GM19397 (cell line): ENCODE results near the gene RASL11A.

Source experiments
- ATAC-seq: cut with Tn5 transposase; IDR thresholded peaks from one replicate; pipeline ENCODE4 v1.9.1; 2021; ENCODE audit warnings: mild to moderate bottlenecking, moderate library complexity; ENCODE audit not compliant: unreplicated experiment

RASL11A gene, protein sequence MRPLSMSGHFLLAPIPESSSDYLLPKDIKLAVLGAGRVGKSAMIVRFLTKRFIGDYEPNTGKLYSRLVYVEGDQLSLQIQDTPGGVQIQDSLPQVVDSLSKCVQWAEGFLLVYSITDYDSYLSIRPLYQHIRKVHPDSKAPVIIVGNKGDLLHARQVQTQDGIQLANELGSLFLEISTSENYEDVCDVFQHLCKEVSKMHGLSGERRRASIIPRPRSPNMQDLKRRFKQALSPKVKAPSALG

DNA sequence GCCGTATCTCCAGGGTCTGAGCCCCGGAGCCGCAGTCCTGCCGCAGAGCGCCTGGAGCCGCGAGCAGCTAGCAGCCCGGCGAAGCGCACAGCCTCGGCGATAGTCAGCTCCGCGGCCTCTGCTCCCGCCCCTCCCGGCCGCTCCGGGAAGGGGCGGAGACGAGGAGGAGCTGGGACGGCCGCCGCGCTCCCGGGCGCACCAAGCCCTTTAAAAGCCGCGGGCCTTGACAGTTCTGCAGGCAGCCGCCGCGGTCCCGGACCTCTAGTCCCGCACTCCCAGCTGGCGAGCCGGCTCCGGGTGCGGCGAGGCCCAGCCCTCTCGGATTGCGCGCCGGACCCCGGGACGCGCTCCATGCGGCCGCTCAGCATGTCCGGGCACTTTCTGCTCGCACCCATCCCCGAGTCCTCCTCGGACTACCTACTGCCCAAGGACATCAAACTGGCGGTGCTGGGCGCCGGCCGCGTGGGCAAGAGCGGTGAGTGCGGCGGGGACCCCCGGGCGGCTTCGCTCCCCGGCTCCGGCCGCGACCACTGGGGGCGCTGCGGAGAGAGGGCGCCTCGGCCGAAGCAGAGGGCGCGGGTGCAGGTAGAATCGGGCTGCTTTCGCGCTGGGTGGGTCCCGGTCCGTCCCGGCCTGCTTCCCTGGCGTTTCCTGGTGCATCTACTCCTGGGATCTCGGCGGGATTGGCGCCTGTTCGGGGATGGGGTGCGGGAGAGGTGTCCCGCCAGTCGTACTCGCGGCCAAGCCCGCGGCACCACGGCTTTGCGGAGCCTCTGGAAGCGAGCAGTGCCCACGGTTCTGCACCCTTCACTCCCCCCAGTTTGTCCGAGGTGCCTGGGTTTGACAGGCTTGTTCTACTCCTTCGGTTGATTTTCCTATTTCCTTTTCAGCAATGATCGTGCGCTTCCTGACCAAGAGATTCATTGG, at the start of gene RASL11A:
TSS of gene RASL11A (plus strand) at position 237 of the 927 bp plus-strand sequence. CDS start at position 352, 115 bp downstream.
- ATAC-seq: peak; percentile 89

DNA sequence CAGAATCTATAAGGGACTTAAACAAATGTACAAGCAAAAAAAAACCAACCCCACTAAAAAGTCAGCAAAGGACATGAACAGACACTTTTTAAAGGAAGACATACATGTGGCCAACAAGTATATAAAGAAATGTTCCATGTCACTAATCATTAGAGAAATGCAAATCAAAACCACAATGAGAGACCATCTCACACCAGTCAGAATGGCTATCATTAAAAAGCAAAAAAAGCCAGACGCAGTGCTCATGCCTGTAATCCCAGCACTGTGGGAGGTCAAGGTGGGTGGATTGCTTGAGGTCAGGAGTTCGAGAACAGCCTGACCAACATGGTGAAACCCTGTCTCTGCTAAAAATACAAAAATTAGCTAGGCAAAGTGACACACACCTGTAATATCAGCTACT, 48.5 kb upstream of the RASL11A start:
- peak; percentile 83 for ATAC-seq

GRCh38 chr13:27226991-27227390, 43.6 kb upstream of the RASL11A start:
- ATAC-seq: no peak

- ATAC-seq: no peak
Measured at GRCh38 chr13:27228131-27228530, 42.5 kb upstream of the RASL11A start.

GRCh38 chr13:27229642-27230041, 41.0 kb upstream of the RASL11A start:
- no peak for ATAC-seq

- no peak for ATAC-seq
Measured at GRCh38 chr13:27233964-27234363, 36.7 kb upstream of the RASL11A start.

DNA sequence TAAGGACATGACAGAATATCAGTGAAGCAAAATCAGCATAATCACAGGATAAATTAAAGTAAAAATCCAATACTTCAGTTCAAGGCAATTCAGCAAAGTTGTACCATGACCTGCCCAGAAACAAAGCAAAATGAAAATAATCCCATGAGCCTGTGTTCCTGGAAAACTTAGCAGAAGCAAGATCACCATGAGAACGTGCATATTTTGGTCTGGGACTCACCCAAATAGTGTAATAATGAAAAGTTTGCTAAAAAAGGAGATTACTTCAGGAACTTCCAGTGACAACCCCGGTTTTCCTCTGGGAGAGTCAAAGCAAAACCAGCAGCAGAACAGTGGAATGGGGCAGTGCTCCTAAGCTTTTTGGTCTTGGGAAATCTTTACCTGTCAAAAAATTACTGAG, 34.2 kb upstream of the RASL11A start:
- no peak for ATAC-seq

DNA sequence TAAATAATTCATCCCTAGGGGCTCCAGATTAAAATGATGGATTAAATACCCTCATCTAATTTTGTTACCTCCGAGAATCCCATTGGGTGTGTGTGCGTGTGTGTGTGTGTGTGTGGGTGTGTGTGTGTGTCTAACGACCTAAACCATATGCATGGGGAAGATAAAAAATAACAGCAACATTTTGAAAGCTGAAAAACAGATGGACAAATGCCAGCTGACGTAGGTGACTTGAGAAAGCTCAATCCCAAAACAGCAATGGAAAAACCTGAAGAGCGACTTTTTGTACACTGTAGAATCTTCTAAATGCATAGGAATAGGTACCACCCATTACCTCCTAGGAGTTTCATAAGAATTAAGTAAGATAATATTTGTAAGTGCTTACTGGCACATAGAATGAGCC, 27.9 kb upstream of the RASL11A start:
- no peak for ATAC-seq

GRCh38 chr13:27245610-27246009, 25.0 kb upstream of the RASL11A start:
- ATAC-seq: no peak

- peak; percentile 6 for ATAC-seq
Measured at GRCh38 chr13:27250833-27251165, 19.8 kb upstream of the RASL11A start.

DNA sequence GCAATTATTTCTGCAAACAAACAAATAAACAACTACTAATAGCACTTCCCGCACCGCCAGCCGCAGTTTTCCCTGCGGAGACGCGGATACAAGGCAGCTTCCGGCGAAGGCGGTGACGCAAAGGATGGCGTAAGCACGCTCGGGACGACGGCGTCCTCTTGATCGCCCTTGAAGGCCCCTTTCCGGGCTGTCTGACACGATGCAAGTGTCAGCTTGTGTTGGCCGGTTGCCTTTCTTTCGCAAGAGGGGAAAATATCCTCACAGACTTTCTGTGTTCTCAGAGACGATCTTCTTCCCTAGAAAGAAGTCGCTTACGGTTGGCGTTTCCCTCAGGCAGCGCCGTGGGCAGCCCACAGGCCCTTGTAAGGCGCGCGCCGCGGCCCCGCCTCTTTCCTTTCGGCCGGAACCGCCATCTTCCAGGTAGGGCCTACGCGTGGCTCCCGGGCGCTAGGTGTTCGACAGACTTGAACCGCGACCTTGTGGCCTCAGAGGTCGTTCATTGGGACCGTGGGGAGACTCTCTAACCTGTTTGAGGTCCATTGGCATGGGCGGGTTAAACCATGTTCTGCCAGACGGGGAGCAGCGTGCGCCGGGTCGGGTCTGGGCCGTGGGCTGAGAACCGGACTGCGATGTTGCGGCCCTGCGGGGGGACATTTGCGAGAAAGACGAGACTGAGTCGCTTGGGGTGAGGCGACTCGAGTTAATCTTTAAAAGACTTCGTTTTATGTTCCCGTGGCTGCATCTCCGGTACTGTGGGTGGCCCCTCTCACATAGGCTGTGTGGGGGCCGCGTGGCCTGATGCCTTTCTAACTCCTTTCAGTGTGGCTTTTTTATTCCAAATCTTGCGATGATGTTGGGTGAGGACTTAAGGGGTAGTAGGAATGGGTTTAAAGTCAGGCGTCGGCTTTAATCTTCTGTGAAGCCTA, 19.2 kb upstream of the RASL11A start, which contains the start of gene RPL21:
TSS of gene RPL21 (plus strand) at position 393 of the 926 bp plus-strand sequence. CDS start 2,219 bp downstream, outside the sequence.
- ATAC-seq: peak; percentile 95

GRCh38 chr13:27252467-27252866, 18.2 kb upstream of the RASL11A start:
- no peak for ATAC-seq

DNA sequence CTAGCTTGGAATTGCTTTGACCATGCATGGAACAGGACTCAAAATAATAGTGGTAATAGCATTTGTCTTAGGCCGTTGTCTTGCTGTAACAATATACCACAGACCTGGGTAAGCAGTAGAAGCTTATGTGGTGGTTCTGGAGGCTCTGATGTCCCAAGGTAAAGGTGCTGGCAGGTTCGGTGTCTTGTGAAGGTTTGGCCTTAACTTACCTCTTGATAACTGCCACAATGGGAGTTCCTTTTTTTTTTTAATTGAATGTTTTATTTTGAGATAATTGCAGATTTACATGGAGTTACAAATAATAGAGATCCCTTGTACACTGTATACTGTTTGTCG, 13.4 kb upstream of the RASL11A start:
- no peak for ATAC-seq

GRCh38 chr13:27257648-27258253, 12.9 kb upstream of the RASL11A start:
- no peak for ATAC-seq

- no peak for ATAC-seq
Measured at GRCh38 chr13:27258637-27259386, 11.8 kb upstream of the RASL11A start.

- no peak for ATAC-seq
Measured at GRCh38 chr13:27259831-27260230, 10.8 kb upstream of the RASL11A start.

DNA sequence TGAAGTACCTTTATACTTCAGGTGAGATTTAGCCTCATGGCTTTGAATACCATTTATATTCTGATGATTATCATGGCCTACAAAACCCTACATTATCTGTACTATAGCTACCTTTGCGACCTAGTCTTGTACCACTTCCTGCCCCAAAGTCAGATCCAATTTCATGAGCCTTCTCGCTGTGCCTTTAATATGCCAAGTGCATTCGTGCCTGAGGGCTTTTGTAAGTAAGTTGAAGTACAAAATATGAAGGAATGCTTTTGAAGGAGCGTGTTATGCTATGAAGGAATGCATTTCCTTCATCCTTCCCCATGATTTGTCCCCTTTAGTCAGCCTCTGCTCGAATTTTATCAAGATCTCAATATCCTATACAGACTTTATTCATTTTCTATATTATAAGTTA, 9.2 kb upstream of the RASL11A start:
- ATAC-seq: no peak

- ATAC-seq: no peak
Measured at GRCh38 chr13:27263438-27263837, 7.2 kb upstream of the RASL11A start.

DNA sequence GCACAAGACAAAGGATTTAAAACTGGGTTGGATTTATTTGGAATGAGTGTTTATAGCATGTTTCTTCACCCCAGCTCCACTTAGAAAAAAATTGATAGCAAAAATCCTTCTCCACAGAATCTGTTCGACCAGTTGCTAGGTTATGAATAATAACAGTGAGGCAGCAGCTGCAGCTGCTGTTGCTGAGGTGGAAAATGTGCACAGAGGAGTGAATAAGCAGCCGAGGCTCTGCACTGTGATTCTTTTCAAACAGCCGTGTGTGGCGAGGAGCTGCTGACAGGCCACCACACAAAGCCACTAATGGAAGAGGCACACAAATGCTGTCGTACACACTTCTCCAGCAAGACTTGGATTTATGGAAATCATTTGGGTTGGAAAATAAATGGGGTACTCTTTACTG, 6.4 kb upstream of the RASL11A start:
- ATAC-seq: no peak

GRCh38 chr13:27264648-27265047, 6.0 kb upstream of the RASL11A start:
- no peak for ATAC-seq
